OCI-LY3 (cell line): ENCODE measurements around the gene MOB3B.

ENCODE experiments used
- H2AFZ ChIP-seq: fragments of 200-600, 300-600 bp; shearing (Covaris generic); 2 replicates; pipeline ENCODE4 v1.6.0; 2014; ENCODE audit warnings: antibody characterized with exemption, low read depth, low read length
- H3K27ac ChIP-seq: fragments of 200-600, 300-600 bp; sonication (generic); 2 replicates; pipeline ENCODE4 v1.5.1; 2014; ENCODE audit warnings: mild to moderate bottlenecking, low read length, moderate library complexity, mixed read lengths
- H3K27me3 ChIP-seq: fragments of 200-600, 300-600 bp; sonication (generic); 2 replicates; pipeline ENCODE4 v1.6.1; 2014; ENCODE audit warnings: low read depth, low read length, mixed read lengths
- H3K36me3 ChIP-seq: fragments of 200-600, 300-600 bp; sonication (generic); replicated peaks from 2 replicates; pipeline ENCODE3; 2014; ENCODE audit warnings: low read depth, low read length, mixed read lengths
- H3K4me1 ChIP-seq: fragments of 300-600, 200-600 bp; sonication (generic); 2 replicates; pipeline ENCODE4 v1.6.1; 2014; ENCODE audit warnings: low read length, mixed read lengths
- H3K4me2 ChIP-seq: fragments of 200-600, 300-600 bp; sonication (generic); 2 replicates; pipeline ENCODE4 v1.6.1; 2014; ENCODE audit warnings: low read length, mixed read lengths
- H3K4me3 ChIP-seq: fragments of 300-600, 200-600 bp; sonication (generic); 2 replicates; pipeline ENCODE4 v1.5.1; 2014; ENCODE audit warnings: antibody characterized with exemption, mild to moderate bottlenecking, low read length, moderate library complexity
- H3K79me2 ChIP-seq: fragments of 300-600, 200-600 bp; shearing (Covaris generic); 2 replicates; pipeline ENCODE4 v1.6.1; 2014; ENCODE audit warnings: mild to moderate bottlenecking, low read length, mixed read lengths
- H3K9ac ChIP-seq: fragments of 300-600, 200-600 bp; shearing (Covaris generic); 2 replicates; pipeline ENCODE4 v1.6.0; 2014; ENCODE audit warnings: mild to moderate bottlenecking, low read length, moderate library complexity
- H3K9me3 ChIP-seq: fragments of 200-600, 300-600 bp; shearing (Covaris generic); 2 replicates; pipeline ENCODE4 v1.6.1; 2014; ENCODE audit warnings: low read length, mixed read lengths; ENCODE audit not compliant: insufficient read depth
- H4K20me1 ChIP-seq: fragments of 200-600, 300-600 bp; sonication (generic); 2 replicates; pipeline ENCODE4 v1.6.1; 2016; ENCODE audit warnings: low read length, mixed read lengths; ENCODE audit not compliant: insufficient read depth
- CTCF ChIP-seq: fragments of 200-600, 300-600 bp; sonication (generic); IDR thresholded peaks from 2 replicates; pipeline ENCODE4 v1.5.1; 2014; ENCODE audit warnings: antibody characterized with exemption, low read length, low read depth
- EZH2phosphoT487 ChIP-seq: fragments of 200-600 bp; shearing (Covaris generic); IDR thresholded peaks from 2 replicates; pipeline ENCODE4 v1.6.1; 2018; ENCODE audit warnings: antibody characterized with exemption, mixed run types, low read depth

The MOB3B gene

GRCh38 chr9:27280249-27280648 is 249.4 kb downstream of the MOB3B start:
- no peaks in the 10 kb centered on the region for H3K36me3 ChIP-seq
- no peak overlapping the region for H3K9ac ChIP-seq
- peaks cover 6% of the 10 kb centered on the region; the same call in 1 of the 2 replicates for H3K27me3 ChIP-seq
- no peaks in the 10 kb centered on the region for H4K20me1 ChIP-seq
- peaks cover 13% of the 10 kb centered on the region for H3K4me1 ChIP-seq
- no peaks in the 10 kb centered on the region for H3K79me2 ChIP-seq
- no peak overlapping the region for H3K4me2 ChIP-seq
- no peak for TF ChIP-seq CTCF
- TF ChIP-seq EZH2phosphoT487, result no peak
- no peak overlapping the region for H3K4me3 ChIP-seq
- H3K27ac ChIP-seq, result no peak overlapping the region
- H2AFZ ChIP-seq, result no peak overlapping the region
- no peaks in the 10 kb centered on the region for H3K9me3 ChIP-seq

- H3K9me3 ChIP-seq, result no peaks in the 10 kb centered on the region
- peaks cover 6% of the 10 kb centered on the region; the same call in 1 of the 2 replicates for H3K27me3 ChIP-seq
- H3K4me1 ChIP-seq, result peaks cover 13% of the 10 kb centered on the region
- no peaks in the 10 kb centered on the region for H3K36me3 ChIP-seq
- no peak overlapping the region for H3K27ac ChIP-seq
- TF ChIP-seq CTCF (no peak), EZH2phosphoT487 (no peak)
- no peak overlapping the region for H2AFZ ChIP-seq
- H4K20me1 ChIP-seq, result no peaks in the 10 kb centered on the region
- H3K9ac ChIP-seq, result no peak overlapping the region
- H3K79me2 ChIP-seq, result no peaks in the 10 kb centered on the region
- H3K4me2 ChIP-seq, result no peak overlapping the region
- no peak overlapping the region for H3K4me3 ChIP-seq
Measured at GRCh38 chr9:27279611-27280010, 250.0 kb downstream of the MOB3B start.

- Histone ChIP-seq H3K9me3 (no peaks in the 10 kb centered on the region), H2AFZ (no peak overlapping the region), H3K27ac (no peak overlapping the region), H4K20me1 (no peaks in the 10 kb centered on the region), H3K4me1 (peaks cover 13% of the 10 kb centered on the region), H3K9ac (no peak overlapping the region), H3K4me3 (no peak overlapping the region), H3K27me3 (peaks cover 6% of the 10 kb centered on the region; the same call in 1 of the 2 replicates), H3K4me2 (no peak overlapping the region), H3K79me2 (no peaks in the 10 kb centered on the region), H3K36me3 (no peaks in the 10 kb centered on the region)
- TF ChIP-seq EZH2phosphoT487 (no peak), CTCF (no peak)
Measured at GRCh38 chr9:27278374-27278773, 251.2 kb downstream of the MOB3B start.

GRCh38 chr9:27276193-27277030 is 253.2 kb downstream of the MOB3B start:
- Histone ChIP-seq H3K79me2 (no peaks in the 10 kb centered on the region), H3K36me3 (no peaks in the 10 kb centered on the region), H3K4me2 (peak overlapping the region; percentile 74), H4K20me1 (no peaks in the 10 kb centered on the region), H3K27ac (no peak overlapping the region), H3K9ac (peak overlapping the region; percentile 46), H3K9me3 (no peaks in the 10 kb centered on the region), H2AFZ (peak overlapping the region; percentile 83), H3K4me1 (peaks cover 27% of the 10 kb centered on the region), H3K4me3 (peak overlapping the region; percentile 71), H3K27me3 (no peaks in the 10 kb centered on the region)
- peak; percentile 81 for TF ChIP-seq CTCF
- TF ChIP-seq EZH2phosphoT487, result no peak
